GM18505 (cell line): Measurements from ENCODE around the gene MAP10.
"Not testable (repeated sequence)": the region's sequence is repeated elsewhere in the genome, so short reads cannot be mapped to it uniquely, and the experiment has no call there.

Source experiments
- ATAC-seq: cut with Tn5 transposase; IDR thresholded peaks from one replicate; pipeline ENCODE4 v1.9.1; 2021; ENCODE audit not compliant: unreplicated experiment
- POLR2A ChIP-seq: IDR thresholded peaks from 4 replicates; pipeline ENCODE4 v1.6.1; 2011; ENCODE audit warnings: borderline replicate concordance; ENCODE audit not compliant: insufficient read depth, insufficient read length; ENCODE audit errors: extremely low read depth

MAP10 gene

GRCh38 chr1:232784794-232785193 is 20.4 kb upstream of the MAP10 start:
- TF ChIP-seq POLR2A, result no peak
- no peak for ATAC-seq

- ATAC-seq, result not testable (repeated sequence)
Measured at GRCh38 chr1:232785630-232786029, 19.6 kb upstream of the MAP10 start.

- ATAC-seq, result no peak
- no peak for TF ChIP-seq POLR2A
Measured at GRCh38 chr1:232786845-232787455, 18.3 kb upstream of the MAP10 start.

GRCh38 chr1:232788235-232788872 is 16.9 kb upstream of the MAP10 start:
- no peak for TF ChIP-seq POLR2A
- ATAC-seq, result no peak

GRCh38 chr1:232789651-232790050 is 15.6 kb upstream of the MAP10 start:
- ATAC-seq, result no peak
- TF ChIP-seq POLR2A, result no peak

- no peak for TF ChIP-seq POLR2A
- ATAC-seq, result no peak
Measured at GRCh38 chr1:232792949-232793348, 12.3 kb upstream of the MAP10 start.

- TF ChIP-seq POLR2A, result no peak
- no peak for ATAC-seq
Measured at GRCh38 chr1:232793944-232794343, 11.3 kb upstream of the MAP10 start.

- no peak for ATAC-seq
- no peak for TF ChIP-seq POLR2A
Measured at GRCh38 chr1:232795497-232796053, 9.6 kb upstream of the MAP10 start.

- TF ChIP-seq POLR2A, result no peak
- no peak for ATAC-seq
Measured at GRCh38 chr1:232797856-232798510, 7.2 kb upstream of the MAP10 start.

GRCh38 chr1:232798920-232799319 is 6.3 kb upstream of the MAP10 start:
- TF ChIP-seq POLR2A, result no peak
- no peak for ATAC-seq

- no peak for TF ChIP-seq POLR2A
- ATAC-seq, result no peak
Measured at GRCh38 chr1:232806186-232806510, 932 bp downstream of the MAP10 start.

GRCh38 chr1:232810856-232811255 is 5.6 kb downstream of the MAP10 start:
- ATAC-seq, result no peak
- no peak for TF ChIP-seq POLR2A

GRCh38 chr1:232812560-232812959 is 7.3 kb downstream of the MAP10 start:
- no peak for ATAC-seq

GRCh38 chr1:232813097-232813496 is 7.9 kb downstream of the MAP10 start:
- no peak for TF ChIP-seq POLR2A
- ATAC-seq, result no peak

More at GRCh38 chr1:232812560-232812959, 7.3 kb downstream of the MAP10 start:
- no peak for TF ChIP-seq POLR2A

- no peak for ATAC-seq
- no peak for TF ChIP-seq POLR2A
Measured at GRCh38 chr1:232813760-232814159, 8.5 kb downstream of the MAP10 start.

GRCh38 chr1:232816324-232816723 is 11.1 kb downstream of the MAP10 start:
- TF ChIP-seq POLR2A, result no peak
- no peak for ATAC-seq
